GM23338 (cell line): ENCODE measurements around the gene PAXX. TPM values are rescaled to one million over a fixed set of nuclear protein-coding genes. Genes with fewer than 3 reads are reported as not detected.

Experiments used
- ATAC-seq: fragments of 200-7000 bp; cut with Tn5 transposase; 3 replicates; pipeline ENCODE4 v1.9.1; 2020
- DNase-seq: peaks from one replicate; pipeline ENCODE4 v3.0.0-alpha.2; 2015; ENCODE audit warnings: low spot score
- H2AFZ ChIP-seq: fragments of 200-600 bp; sonication (generic); 2 replicates; pipeline ENCODE4 v1.8.0; 2016; ENCODE audit warnings: antibody characterized with exemption, mild to moderate bottlenecking, moderate library complexity
- H3F3A ChIP-seq: fragments of 200-600 bp; sonication (generic); replicated peaks from 2 replicates; pipeline ENCODE4 v1.8.0; 2017; ENCODE audit warnings: antibody characterized with exemption, mixed run types, low read depth
- H3K27ac ChIP-seq: fragments of 200-600 bp; sonication (generic); 2 replicates; pipeline ENCODE4 v1.6.1; 2016; ENCODE audit warnings: low read depth
- H3K27me3 ChIP-seq: fragments of 200-600 bp; sonication (generic); 2 replicates; pipeline ENCODE4 v1.8.0; 2016; ENCODE audit warnings: mild to moderate bottlenecking, mixed run types, moderate library complexity; ENCODE audit not compliant: insufficient read depth
- H3K36me3 ChIP-seq: fragments of 200-600 bp; sonication (generic); 2 replicates; pipeline ENCODE4 v1.8.0; 2016; ENCODE audit warnings: mild to moderate bottlenecking; ENCODE audit not compliant: insufficient read depth
- H3K4me1 ChIP-seq: fragments of 200-600 bp; sonication (generic); 2 replicates; pipeline ENCODE4 v1.8.0; 2016; ENCODE audit warnings: mild to moderate bottlenecking, moderate library complexity; ENCODE audit not compliant: insufficient read depth
- H3K4me2 ChIP-seq: fragments of 200-600 bp; sonication (generic); 2 replicates; pipeline ENCODE4 v1.7.1; 2017; ENCODE audit warnings: mixed run types
- H3K4me3 ChIP-seq: fragments of 200-600 bp; sonication (generic); 2 replicates; pipeline ENCODE4 v1.6.1; 2016; ENCODE audit warnings: mixed run types
- H3K79me2 ChIP-seq: fragments of 200-600 bp; sonication (generic); replicated peaks from 2 replicates; pipeline ENCODE4 v1.8.0; 2017; ENCODE audit warnings: mild to moderate bottlenecking; ENCODE audit not compliant: insufficient read depth
- H3K9me2 ChIP-seq: fragments of 200-600 bp; sonication (generic); 2 replicates; pipeline ENCODE4 v1.8.0; 2017; ENCODE audit not compliant: insufficient read depth
- H4K20me1 ChIP-seq: fragments of 200-600 bp; sonication (generic); replicated peaks from 2 replicates; pipeline ENCODE4 v1.8.0; 2017; ENCODE audit warnings: mild to moderate bottlenecking; ENCODE audit not compliant: insufficient read depth
- H3K27ac Mint-ChIP-seq: 2 replicates; pipeline ENCODE4 v1.8.0; 2020; ENCODE audit warnings: inconsistent platforms, mild to moderate bottlenecking, moderate library complexity, mixed read lengths
- H3K27me3 Mint-ChIP-seq: 3 replicates; pipeline ENCODE4 v1.8.0; 2022; ENCODE audit warnings: low read depth, mild to moderate bottlenecking, moderate library complexity, mixed read lengths, inconsistent platforms; ENCODE audit not compliant: insufficient read depth, poor library complexity
- H3K36me3 Mint-ChIP-seq: 3 replicates; pipeline ENCODE4 v1.8.0; 2021; ENCODE audit warnings: low read depth, mild to moderate bottlenecking, inconsistent platforms, moderate library complexity, mixed read lengths
- H3K4me1 Mint-ChIP-seq: 3 replicates; pipeline ENCODE4 v1.8.0; 2020; ENCODE audit warnings: mild to moderate bottlenecking, inconsistent platforms, mixed read lengths
- H3K4me3 Mint-ChIP-seq: 3 replicates; pipeline ENCODE4 v1.8.0; 2021; ENCODE audit warnings: moderate library complexity, mild to moderate bottlenecking, inconsistent platforms, mixed read lengths
- H3K9me3 Mint-ChIP-seq: 3 replicates; pipeline ENCODE4 v1.8.0; 2020; ENCODE audit warnings: moderate library complexity, mild to moderate bottlenecking, inconsistent platforms, mixed read lengths
- CTCF ChIP-seq, 2 experiments: fragments of 200-600 bp in 1 of 2; sonication (generic) in 1 of 2; conservative IDR thresholded peaks; 2 replicates each; pipeline versions ENCODE4 v1.5.1 to v1.6.1; 2016 to 2017; ENCODE audit warnings: antibody characterized with exemption in 2 of 2, low read depth in 2 of 2, mild to moderate bottlenecking in 2 of 2, moderate library complexity in 1 of 2
- ETS1 ChIP-seq: IDR thresholded peaks from 2 replicates; pipeline ENCODE4 v1.6.1; 2016; ENCODE audit warnings: antibody characterized with exemption
- EZH2 ChIP-seq: fragments of 200-600 bp; sonication (generic); IDR thresholded peaks from one replicate; pipeline ENCODE4 v1.8.0; 2017; ENCODE audit warnings: antibody characterized with exemption, mild to moderate bottlenecking, low read depth; ENCODE audit not compliant: unreplicated experiment
- EZH2phosphoT487 ChIP-seq: fragments of 200-600 bp; sonication (generic); IDR thresholded peaks from one replicate; pipeline ENCODE4 v1.8.1; 2018; ENCODE audit warnings: antibody characterized with exemption; ENCODE audit not compliant: unreplicated experiment
- NANOG ChIP-seq: IDR thresholded peaks from 2 replicates; pipeline ENCODE4 v1.6.1; 2016; ENCODE audit warnings: antibody characterized with exemption, borderline replicate concordance
- POLR2AphosphoS5 ChIP-seq: IDR thresholded peaks from 2 replicates; pipeline ENCODE4 v1.6.1; 2016; ENCODE audit warnings: antibody characterized with exemption, low read depth
- REST ChIP-seq: IDR thresholded peaks from one replicate; pipeline ENCODE4 v1.6.1; 2018; ENCODE audit warnings: antibody characterized with exemption; ENCODE audit not compliant: unreplicated experiment
- ZNF114 ChIP-seq: fragments of 250-450 bp; sonication (Bioruptor Pico); IDR thresholded peaks from 2 replicates; pipeline ENCODE4 v1.5.0; 2020; ENCODE audit warnings: mild to moderate bottlenecking, moderate library complexity
- ZNF331 ChIP-seq: fragments of 250-450 bp; sonication (Bioruptor Pico); IDR thresholded peaks from 2 replicates; pipeline ENCODE4 v1.5.0; 2020; ENCODE audit warnings: low read depth, mild to moderate bottlenecking, moderate library complexity
- polyA plus RNA-seq: library from polyadenylated mRNA; unstranded; fragments of >200 nt; fragmentation: Nextera tagmentation; extraction: Ambion mirVana; gene quantifications from 2 replicates; pipeline ENCODE4 v1.2.1, GENCODE V29; 2016
- total RNA-seq: library from RNA; depleted of rRNA; stranded (reverse); fragments of >200 nt; shearing (Covaris generic); gene quantifications from 2 replicates; pipeline ENCODE4 v1.2.3, GENCODE V29; 2014

Gene PAXX
- total and polyA plus RNA-seq, 2 experiments from 2014 or later = 71.5 to 86.0 TPM

GRCh38 chr9:136949239-136949816, 42.9 kb upstream of the PAXX start:
- H4K20me1 ChIP-seq = no peaks in the 10 kb centered on the region
- no peak for TF ChIP-seq REST
- TF ChIP-seq EZH2 = no peak
- TF ChIP-seq POLR2AphosphoS5 = no peak
- TF ChIP-seq NANOG = no peak
- H3K4me1 ChIP-seq = peaks cover 9% of the 10 kb centered on the region
- H3K36me3 Mint-ChIP-seq = no peaks in the 10 kb centered on the region
- H3K4me3 ChIP-seq = peak overlapping the region; percentile 72
- peaks cover 9% of the 10 kb centered on the region for H3K27me3 Mint-ChIP-seq
- H3K9me3 Mint-ChIP-seq = no peaks in the 10 kb centered on the region
- no peaks in the 10 kb centered on the region; the same call in 1 of the 2 replicates for H3F3A ChIP-seq
- no peaks in the 10 kb centered on the region for H3K27me3 ChIP-seq
- peak; percentile 13 for ATAC-seq
- no peak overlapping the region for H2AFZ ChIP-seq
- H3K27ac ChIP-seq = no peak overlapping the region
- H3K79me2 ChIP-seq = no peaks in the 10 kb centered on the region
- no peaks in the 10 kb centered on the region for H3K36me3 ChIP-seq
- peak; percentile 46 for DNase-seq
- no peaks in the 10 kb centered on the region for H3K9me2 ChIP-seq
- peaks cover 8% of the 10 kb centered on the region for H3K4me1 Mint-ChIP-seq
- H3K4me2 ChIP-seq = peak overlapping the region; percentile 89
- H3K4me3 Mint-ChIP-seq = peak overlapping the region; percentile 80
- no peak overlapping the region for H3K27ac Mint-ChIP-seq

- no peaks in the 10 kb centered on the region for H4K20me1 ChIP-seq
- H3K36me3 Mint-ChIP-seq = no peaks in the 10 kb centered on the region
- peaks cover 9% of the 10 kb centered on the region for H3K4me1 ChIP-seq
- H3K9me3 Mint-ChIP-seq = no peaks in the 10 kb centered on the region
- peak overlapping the region; percentile 80 for H3K4me3 Mint-ChIP-seq
- H3F3A ChIP-seq = no peaks in the 10 kb centered on the region; the same call in 1 of the 2 replicates
- peak overlapping the region; percentile 89 for H3K4me2 ChIP-seq
- H2AFZ ChIP-seq = peak overlapping the region; percentile 88
- H3K27me3 ChIP-seq = no peaks in the 10 kb centered on the region
- ATAC-seq = peak; percentile 80
- peaks cover 6% of the 10 kb centered on the region for H3K27me3 Mint-ChIP-seq
- H3K79me2 ChIP-seq = no peaks in the 10 kb centered on the region
- H3K36me3 ChIP-seq = no peaks in the 10 kb centered on the region
- H3K27ac Mint-ChIP-seq = 0 out of 2 replicates have a peak overlapping the region, but pooled peaks have one; percentile 70
- no peak overlapping the region for H3K27ac ChIP-seq
- peak overlapping the region; percentile 72 for H3K4me3 ChIP-seq
- DNase-seq = peak; percentile 97
- H3K9me2 ChIP-seq = no peaks in the 10 kb centered on the region
- H3K4me1 Mint-ChIP-seq = peaks cover 6% of the 10 kb centered on the region; the same call in 2 of the 3 replicates
- TF ChIP-seq EZH2phosphoT487 (no peak), ZNF114 (no peak), REST (no peak), ZNF331 (CRISPR knock-in tag) (no peak), CTCF (conservative IDR thresholded peaks at IDR 0.05; ENCODE audit: low read depth in 2 of 2) (peak in 1 of 2 experiments; percentile 13; a peak in 1 of 4 replicates), EZH2 (no peak), ETS1 (no peak)
These were observed 42.2 kb upstream of the PAXX start for GRCh38 chr9:136949817-136950655.
